Activated effector memory CD4-positive, alpha-beta T cell treated with anti-CD3 and anti-CD28 coated beads, Interleukin-2, amount 50 U/mL, for 16 hours (primary cell): ENCODE data around the gene CTIF.

Experiments
- DNase-seq: peaks from one replicate; pipeline ENCODE4 v3.0.0-alpha.2; 2020

Gene CTIF

GRCh38 chr18:48605408-48605845 lies 66.6 kb downstream of the CTIF start:
- DNase-seq = no peak

GRCh38 chr18:48607056-48607984 lies 68.5 kb downstream of the CTIF start:
- DNase-seq = no peak

DNA sequence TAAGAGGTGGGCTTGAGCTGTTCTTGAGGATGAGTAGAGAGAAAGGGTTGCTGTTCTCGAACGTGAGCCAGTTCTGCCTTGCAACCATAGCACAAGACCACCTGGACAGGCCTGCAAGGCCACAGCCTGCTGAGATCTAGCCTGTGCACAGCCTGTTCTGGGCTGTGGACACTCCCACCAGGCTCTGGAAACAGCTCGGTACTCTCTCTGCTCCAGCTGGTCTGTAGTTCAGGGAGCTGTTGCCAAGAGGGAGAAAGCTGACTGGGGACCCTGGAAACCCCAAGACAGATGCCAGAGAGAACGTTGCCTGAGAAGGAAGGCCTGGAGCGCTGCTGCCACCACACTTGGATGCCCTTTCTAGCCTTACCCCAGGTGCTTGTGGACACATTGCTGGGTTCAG lies 69.8 kb downstream of the CTIF start:
- DNase-seq = no peak

- no peak for DNase-seq
These were observed 70.3 kb downstream of the CTIF start for GRCh38 chr18:48609114-48609513.

DNA sequence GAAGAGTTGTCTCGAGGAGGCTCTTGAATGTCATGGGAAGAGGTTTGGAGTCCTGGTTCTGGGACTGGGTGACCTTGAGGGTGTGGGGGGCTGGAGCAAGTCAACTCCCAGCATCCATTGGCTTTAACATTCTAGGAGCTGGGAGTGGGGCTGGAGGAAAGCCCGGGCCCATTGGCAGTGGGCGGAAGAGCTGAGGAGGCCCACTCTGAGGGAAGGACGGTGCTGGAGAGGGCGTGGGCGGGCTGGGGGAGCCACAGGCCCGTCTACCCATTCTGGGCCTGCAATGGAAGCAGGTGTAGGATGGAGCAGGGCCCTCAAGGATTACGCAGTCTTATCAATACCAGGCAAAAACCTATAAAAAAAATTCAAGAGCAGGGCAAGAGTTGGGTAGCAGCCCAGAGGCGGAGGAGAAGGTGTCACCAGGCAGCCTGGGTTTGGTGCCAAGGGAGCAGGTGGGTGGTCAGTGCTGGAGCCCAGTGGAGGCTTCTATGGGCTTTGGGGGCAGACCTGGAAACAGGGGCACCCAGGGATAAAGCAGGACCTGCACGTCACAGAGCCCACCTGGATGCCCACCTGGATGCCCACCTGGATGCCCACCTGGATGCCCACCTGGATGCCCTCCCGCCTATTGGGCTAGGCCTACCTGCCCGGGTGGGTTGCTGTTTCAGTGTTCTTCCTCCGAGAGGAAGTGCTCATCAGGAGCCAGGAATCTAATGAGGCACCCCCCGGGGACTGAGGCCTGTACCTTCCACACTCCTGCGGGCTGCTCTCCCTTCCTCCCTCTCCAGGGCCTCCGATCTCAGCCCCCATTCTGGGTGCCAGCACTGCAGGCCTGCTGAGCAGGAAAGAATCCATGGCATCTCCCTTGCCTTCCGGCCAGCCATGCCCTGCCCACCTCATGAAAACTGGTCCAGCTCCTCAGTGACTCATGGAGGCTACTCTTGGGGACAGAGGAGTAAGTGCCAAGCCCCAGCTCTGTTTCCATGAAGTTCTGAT lies 71.3 kb downstream of the CTIF start:
- DNase-seq = no peak

GRCh38 chr18:48611203-48611602 lies 72.4 kb downstream of the CTIF start:
- no peak for DNase-seq

DNA sequence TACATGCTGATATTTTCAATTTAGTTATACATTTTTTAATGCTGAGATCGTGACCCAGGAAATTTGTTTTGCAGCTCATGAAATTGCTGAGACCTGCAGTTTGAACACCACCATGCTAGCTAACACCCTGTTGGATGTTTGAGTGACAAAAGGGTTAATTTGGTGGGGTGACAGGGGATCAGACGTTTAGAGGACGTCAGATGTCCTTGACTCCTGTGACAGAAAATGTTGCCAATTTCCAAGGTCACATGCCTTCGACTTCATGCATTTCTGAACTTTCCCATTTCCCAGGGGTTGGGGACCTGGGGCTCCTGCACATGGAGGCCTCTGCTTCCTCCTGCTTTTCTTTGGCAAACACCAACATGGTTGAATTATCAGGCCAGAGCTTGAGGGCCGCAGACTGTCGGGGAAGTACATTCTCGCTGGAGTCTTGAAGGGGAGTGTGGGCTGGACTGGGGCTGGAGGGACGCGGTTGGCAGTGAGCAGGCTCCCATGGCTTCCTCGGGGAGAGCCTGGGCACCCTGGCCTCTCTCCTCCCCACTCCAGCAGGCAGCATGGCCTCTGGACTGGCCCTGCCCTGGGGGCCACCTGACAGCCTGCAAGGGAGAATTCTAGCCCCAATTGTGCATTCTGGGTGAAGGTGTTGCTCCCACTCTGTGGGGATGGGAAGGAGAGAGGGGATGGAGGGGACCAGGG lies 73.1 kb downstream of the CTIF start:
- DNase-seq = no peak

GRCh38 chr18:48612511-48612910 lies 73.7 kb downstream of the CTIF start:
- no peak for DNase-seq

DNA sequence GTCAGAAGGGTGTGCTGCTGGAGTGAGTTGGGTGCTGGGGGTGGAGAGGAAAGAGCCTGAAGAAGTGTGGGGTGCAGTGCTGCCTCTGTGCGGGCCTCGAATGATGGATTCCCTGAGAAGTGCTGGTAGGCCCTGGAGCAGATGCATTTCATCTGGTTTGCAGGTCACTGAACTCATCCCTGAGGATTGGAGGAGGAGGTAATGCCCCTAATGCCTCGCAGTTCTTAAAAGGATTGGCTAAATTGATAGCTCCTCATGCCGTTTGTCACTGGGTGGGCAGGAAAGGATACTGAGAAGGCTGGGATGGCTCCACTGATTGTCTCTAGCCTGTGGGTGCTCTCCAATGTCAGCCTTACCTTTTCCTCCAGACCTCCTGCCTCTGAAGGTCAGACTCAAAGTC lies 74.1 kb downstream of the CTIF start:
- no peak for DNase-seq

GRCh38 chr18:48613589-48614404 lies 75.0 kb downstream of the CTIF start:
- no peak for DNase-seq

GRCh38 chr18:48615566-48616401 lies 77.0 kb downstream of the CTIF start:
- DNase-seq = no peak

DNA sequence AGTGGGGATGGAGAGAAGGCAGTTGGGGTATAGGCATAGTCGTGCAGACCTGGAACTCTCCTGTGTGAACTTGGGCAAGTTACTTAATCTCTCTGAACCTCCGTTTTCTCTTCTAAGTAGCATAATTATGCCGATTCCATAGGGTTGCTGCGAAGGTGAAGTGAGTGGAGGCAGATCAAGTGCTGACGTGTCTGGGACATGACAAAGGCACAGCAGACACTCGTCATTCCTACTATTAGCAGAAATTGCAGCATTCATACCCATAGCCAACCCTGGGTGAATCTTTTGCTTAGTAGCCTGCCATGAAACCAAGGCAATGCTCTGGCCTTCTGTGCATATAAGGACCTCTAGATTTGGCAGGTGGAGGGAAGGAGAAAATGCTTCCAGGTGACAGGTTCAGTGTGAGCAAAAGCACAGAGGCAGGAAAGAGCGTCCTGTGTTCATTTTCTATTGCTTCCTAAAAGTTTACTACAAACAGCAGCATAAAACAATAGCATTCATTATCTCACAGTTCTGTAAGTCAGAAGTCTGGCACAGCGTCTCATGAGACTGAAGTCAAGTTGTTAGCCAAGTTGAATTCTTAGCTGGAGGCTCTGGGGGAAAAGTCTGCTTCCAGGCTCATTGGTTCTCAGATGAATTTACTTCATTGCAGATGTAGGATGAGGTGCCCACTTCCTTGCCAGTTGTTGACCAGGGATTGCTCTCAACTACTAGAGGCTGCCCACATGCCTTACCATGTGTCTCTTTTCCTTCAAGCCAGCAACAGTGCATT lies 77.8 kb downstream of the CTIF start:
- DNase-seq = no peak

DNA sequence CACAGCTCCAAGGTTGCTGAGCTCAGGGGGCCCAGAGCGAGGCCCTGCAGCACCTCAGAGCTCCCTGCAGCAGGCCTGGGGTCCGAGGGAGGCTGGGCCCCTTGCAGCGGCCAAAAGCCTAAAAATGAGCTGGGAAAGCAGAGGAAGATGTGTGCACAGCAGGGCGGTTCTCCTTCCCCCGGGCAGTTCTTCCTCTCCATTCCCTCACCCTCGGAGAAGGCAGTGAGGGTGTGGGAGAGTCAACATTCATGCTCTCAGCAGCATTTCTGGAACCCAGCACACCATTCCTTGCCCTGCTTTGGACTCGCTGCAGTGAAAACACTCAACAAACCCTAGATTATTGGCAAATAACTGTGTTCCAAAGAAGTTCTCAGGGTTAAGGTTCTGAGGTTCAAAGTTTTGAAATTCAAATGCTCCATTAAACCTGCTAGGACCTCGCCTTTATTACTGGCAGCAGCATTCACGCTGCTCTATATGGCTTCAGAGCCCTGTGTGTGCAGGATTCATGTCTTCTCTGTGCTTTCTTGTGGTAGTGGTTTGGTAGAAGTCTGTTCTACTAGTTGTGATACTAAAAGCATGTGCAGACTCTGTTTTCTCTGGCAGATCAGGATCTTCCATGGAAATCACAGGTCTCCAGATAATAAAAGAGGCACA lies 79.1 kb downstream of the CTIF start:
- DNase-seq = no peak

- no peak for DNase-seq
These were observed 80.2 kb downstream of the CTIF start for GRCh38 chr18:48619016-48619415.

- no peak for DNase-seq
These were observed 80.7 kb downstream of the CTIF start for GRCh38 chr18:48619501-48619900.

GRCh38 chr18:48620071-48620470 lies 81.2 kb downstream of the CTIF start:
- DNase-seq = no peak

- no peak for DNase-seq
These were observed 82.4 kb downstream of the CTIF start for GRCh38 chr18:48621240-48621639.

DNA sequence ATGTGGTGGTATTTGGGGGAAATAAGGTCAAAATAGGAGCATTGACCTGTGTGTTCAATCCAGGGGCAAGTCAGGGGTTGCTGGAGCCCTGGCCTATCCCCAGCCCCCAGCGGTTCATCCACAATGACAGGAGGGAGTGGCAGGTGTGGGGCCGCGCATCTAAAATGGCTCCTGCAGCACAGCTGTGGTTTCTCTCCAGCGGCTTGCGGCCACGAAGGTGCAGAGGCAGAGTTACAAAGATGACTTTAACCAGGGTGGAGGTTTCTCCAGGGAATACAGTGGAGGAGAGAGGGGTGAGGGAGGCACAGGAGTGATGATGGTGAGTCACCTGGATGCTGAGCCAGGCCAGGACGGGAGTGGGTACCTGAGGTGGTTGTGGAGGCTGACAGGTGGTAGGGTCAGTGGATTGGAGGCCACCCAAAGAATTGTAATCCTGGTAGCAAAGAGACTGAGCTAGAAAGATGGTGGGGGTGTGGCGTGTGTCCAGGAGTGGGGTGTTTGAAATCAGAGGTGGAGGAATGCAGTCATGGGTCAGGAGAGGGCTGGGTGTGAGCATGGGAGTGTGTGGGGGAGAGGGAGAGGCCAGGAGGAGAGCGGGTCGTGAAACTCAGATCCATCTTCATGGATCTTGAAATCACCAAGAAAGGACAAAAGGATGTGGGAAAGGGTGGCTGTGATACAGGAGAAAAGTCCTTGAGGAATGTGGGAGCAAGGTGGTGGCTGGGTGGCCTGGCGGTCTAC lies 83.2 kb downstream of the CTIF start:
- no peak for DNase-seq

GRCh38 chr18:48622911-48623431 lies 84.1 kb downstream of the CTIF start:
- DNase-seq = no peak
